ENCODE measurements around the gene ING2. TPM values are rescaled to one million over a fixed set of nuclear protein-coding genes. Genes with fewer than 3 reads are reported as not detected.

Gene ING2
- total RNA-seq, 1 donor from 2014 or later: 12.2 TPM

- no peaks in the 10 kb centered on the region for H3K9me3 Mint-ChIP-seq (ENCODE audit: unreplicated experiment)
- no peak overlapping the region for H3K27ac Mint-ChIP-seq (ENCODE audit: unreplicated experiment)
- H3K4me1 Mint-ChIP-seq (ENCODE audit: unreplicated experiment): peaks cover 4% of the 10 kb centered on the region
- H3K36me3 Mint-ChIP-seq (ENCODE audit: low read depth, unreplicated experiment): no peaks in the 10 kb centered on the region
- H3K4me3 Mint-ChIP-seq (ENCODE audit: unreplicated experiment): no peak overlapping the region
- no peaks in the 10 kb centered on the region for H3K27me3 Mint-ChIP-seq (ENCODE audit: unreplicated experiment)
- TF ChIP-seq CTCF (IDR thresholded peaks at IDR 0.05; ENCODE audit: unreplicated experiment): no peak
- DNase-seq (ENCODE audit: low spot score): no peak
Observed at GRCh38 chr4:183556947-183557346, 52.1 kb downstream of the ING2 start.

GRCh38 chr4:183557611-183558010 is 52.8 kb downstream of the ING2 start:
- H3K27me3 Mint-ChIP-seq (ENCODE audit: unreplicated experiment): no peaks in the 10 kb centered on the region
- no peaks in the 10 kb centered on the region for H3K36me3 Mint-ChIP-seq (ENCODE audit: low read depth, unreplicated experiment)
- TF ChIP-seq CTCF (IDR thresholded peaks at IDR 0.05; ENCODE audit: unreplicated experiment): no peak
- no peak for DNase-seq (ENCODE audit: low spot score)
- no peak overlapping the region for H3K27ac Mint-ChIP-seq (ENCODE audit: unreplicated experiment)
- no peaks in the 10 kb centered on the region for H3K9me3 Mint-ChIP-seq (ENCODE audit: unreplicated experiment)
- H3K4me1 Mint-ChIP-seq (ENCODE audit: unreplicated experiment): peaks cover 4% of the 10 kb centered on the region
- no peak overlapping the region for H3K4me3 Mint-ChIP-seq (ENCODE audit: unreplicated experiment)

- no peak for DNase-seq (ENCODE audit: low spot score)
- TF ChIP-seq CTCF (IDR thresholded peaks at IDR 0.05; ENCODE audit: unreplicated experiment): no peak
- Mint-ChIP-seq H3K4me1 (ENCODE audit: unreplicated experiment) (peaks cover 4% of the 10 kb centered on the region), H3K9me3 (ENCODE audit: unreplicated experiment) (no peaks in the 10 kb centered on the region), H3K27ac (ENCODE audit: unreplicated experiment) (peak overlapping the region; percentile 25), H3K36me3 (ENCODE audit: low read depth, unreplicated experiment) (no peaks in the 10 kb centered on the region), H3K27me3 (ENCODE audit: unreplicated experiment) (no peaks in the 10 kb centered on the region), H3K4me3 (ENCODE audit: unreplicated experiment) (no peak overlapping the region)
Observed at GRCh38 chr4:183558873-183559272, 54.0 kb downstream of the ING2 start.

- no peaks in the 10 kb centered on the region for H3K9me3 Mint-ChIP-seq (ENCODE audit: unreplicated experiment)
- no peak for TF ChIP-seq CTCF (IDR thresholded peaks at IDR 0.05; ENCODE audit: unreplicated experiment)
- H3K27ac Mint-ChIP-seq (ENCODE audit: unreplicated experiment): no peak overlapping the region
- peaks cover 2% of the 10 kb centered on the region for H3K27me3 Mint-ChIP-seq (ENCODE audit: unreplicated experiment)
- H3K36me3 Mint-ChIP-seq (ENCODE audit: low read depth, unreplicated experiment): no peaks in the 10 kb centered on the region
- peaks cover 4% of the 10 kb centered on the region for H3K4me1 Mint-ChIP-seq (ENCODE audit: unreplicated experiment)
- no peak for DNase-seq (ENCODE audit: low spot score)
- no peak overlapping the region for H3K4me3 Mint-ChIP-seq (ENCODE audit: unreplicated experiment)
Observed at GRCh38 chr4:183561905-183562304, 57.0 kb downstream of the ING2 start.

Other genes starting within 250 kb of the ING2 start
- not detected for gene CLDN22, start 184.8 kb upstream of the ING2 start, total RNA-seq (ENCODE audit: unreplicated experiment)
- not detected for gene CLDN24, start 182.6 kb upstream of the ING2 start, total RNA-seq (ENCODE audit: unreplicated experiment)
- gene CDKN2AIP, start 60.4 kb upstream of the ING2 start, total RNA-seq (ENCODE audit: unreplicated experiment): 22.0 TPM
- 13.1 TPM for gene RWDD4, start 154.1 kb downstream of the ING2 start, total RNA-seq (ENCODE audit: unreplicated experiment)
- gene TRAPPC11, start 154.2 kb downstream of the ING2 start, total RNA-seq (ENCODE audit: unreplicated experiment): 33.5 TPM